Measurements from ENCODE around the gene LBX2.

- TF ChIP-seq CREB5 (CRISPR knock-in tag; IDR thresholded peaks at IDR 0.05; ENCODE audit: low read depth) (no peak), GLIS3 (CRISPR knock-in tag; IDR thresholded peaks at IDR 0.05) (no peak), PATZ1 (CRISPR knock-in tag; IDR thresholded peaks at IDR 0.05; ENCODE audit: borderline replicate concordance) (no peak), ARNTL (CRISPR knock-in tag; IDR thresholded peaks at IDR 0.05; ENCODE audit: borderline replicate concordance, low read depth) (no peak), TOX (CRISPR knock-in tag; IDR thresholded peaks at IDR 0.05; ENCODE audit: borderline replicate concordance) (no peak), ZFP3 (CRISPR knock-in tag; IDR thresholded peaks at IDR 0.05) (no peak), TSHZ2 (CRISPR knock-in tag; IDR thresholded peaks at IDR 0.05) (no peak), ZNF70 (CRISPR knock-in tag; IDR thresholded peaks at IDR 0.05) (no peak)
Measured at GRCh38 chr2:74537140-74537539, 37.7 kb upstream of the LBX2 start.
